B cell (primary cell): ENCODE data around the gene LEMD2. TPM values are rescaled to one million over a fixed set of nuclear protein-coding genes. Genes with fewer than 3 reads are reported as not detected.

Experiments used
- ATAC-seq: fragments of 200-7000 bp; cut with Tn5 transposase; one replicate; pipeline ENCODE4 v1.10.0; 2021; ENCODE audit warnings: low read depth, mild to moderate bottlenecking, moderate number of reproducible peaks, moderate library complexity
- CTCF ChIA-PET: fragments of 350-600 bp; sonication (Branson Sonifier 250); formaldehyde crosslinking; loops from one replicate; lab custom pipeline; 2021; ENCODE audit warnings: antibody characterized with exemption, inconsistent platforms; lab: Charles Lee
- POLR2A ChIA-PET: fragments of 350-600 bp; sonication (Branson Sonifier 250); formaldehyde crosslinking; loops from one replicate; lab custom pipeline; 2021; ENCODE audit warnings: antibody characterized with exemption; lab: Charles Lee
- DNase-seq: peaks from one replicate; pipeline ENCODE4 v3.0.0; 2013
- H2AFZ ChIP-seq: 2 replicates; pipeline ENCODE4 v1.6.1; 2012; ENCODE audit warnings: mild to moderate bottlenecking, low read depth, low read length; ENCODE audit not compliant: insufficient read depth, poor library complexity, severe bottlenecking
- H3K27ac ChIP-seq, 2 donors: 1 replicate in 1 of 2; 2 replicates in 1 of 2; pipeline ENCODE4 v1.5.1; 2012 to 2013; ENCODE audit warnings: low read length in 2 of 2, mild to moderate bottlenecking in 2 of 2, moderate library complexity in 1 of 2
- H3K27me3 ChIP-seq, 4 experiments: fragments of 200-600 bp in 1 of 4; sonication (generic) in 1 of 4; replicated peaks in 1 of 4; 1 replicate in 2 of 4; 2 replicates in 2 of 4; pipeline versions ENCODE4 v1.6.1 to v1.7.0; 2013 to 2016; ENCODE audit warnings: low read length in 3 of 4, mild to moderate bottlenecking in 2 of 4, mixed read lengths in 1 of 4, moderate library complexity in 1 of 4; ENCODE audit not compliant: insufficient read depth in 4 of 4, control insufficient read depth in 3 of 4; ENCODE audit errors: control extremely low read depth in 1 of 4
- H3K36me3 ChIP-seq, 2 experiments: replicated peaks in 1 of 2; 1 replicate in 1 of 2; 2 replicates in 1 of 2; pipeline versions ENCODE4 v1.6.1 to v1.7.1; 2013; ENCODE audit warnings: low read length in 1 of 2; ENCODE audit not compliant: insufficient read depth in 2 of 2, control insufficient read depth in 1 of 2; ENCODE audit errors: control extremely low read depth in 1 of 2, extremely low read depth in 1 of 2
- H3K4me1 ChIP-seq, 2 donors: fragments of 200-600 bp in 1 of 2; sonication (generic) in 1 of 2; 1 replicate in 1 of 2; 2 replicates in 1 of 2; pipeline versions ENCODE4 v1.5.1 to v1.6.1; 2013 to 2017; ENCODE audit warnings: low read length in 2 of 2; ENCODE audit not compliant: control insufficient read depth in 2 of 2, insufficient read depth in 2 of 2
- H3K4me2 ChIP-seq: replicated peaks from 2 replicates; pipeline ENCODE3; 2012; ENCODE audit warnings: mild to moderate bottlenecking, low read depth, low read length; ENCODE audit not compliant: poor library complexity, severe bottlenecking
- H3K4me3 ChIP-seq, 5 experiments: fragments of 200-600 bp in 1 of 5; sonication (generic) in 1 of 5; 1 replicate in 3 of 5; 2 replicates in 2 of 5; pipeline versions ENCODE4 v1.5.1 to v1.7.0; 2011 to 2016; ENCODE audit warnings: low read length in 4 of 5, mild to moderate bottlenecking in 4 of 5, low read depth in 2 of 5, control low read depth in 1 of 5, moderate library complexity in 1 of 5; ENCODE audit not compliant: insufficient read depth in 1 of 5; ENCODE audit errors: control extremely low read depth in 1 of 5, extremely low read depth in 1 of 5
- H3K79me2 ChIP-seq: fragments of 200-600 bp; sonication (generic); one replicate; pipeline ENCODE4 v1.6.0; 2016; ENCODE audit warnings: low read length; ENCODE audit not compliant: control insufficient read depth, insufficient read depth
- H3K9ac ChIP-seq: fragments of 200-600 bp; sonication (generic); 2 replicates; pipeline ENCODE4 v1.6.1; 2017; ENCODE audit warnings: mild to moderate bottlenecking, low read length, moderate library complexity
- H3K9me3 ChIP-seq, 3 donors: one replicate each; pipeline versions ENCODE4 v1.6.1 to v1.7.1; 2013; ENCODE audit warnings: low read length in 2 of 3; ENCODE audit not compliant: control insufficient read depth in 2 of 3, insufficient read depth in 1 of 3; ENCODE audit errors: control extremely low read depth in 1 of 3
- H4K20me1 ChIP-seq: 2 replicates; pipeline ENCODE4 v1.6.0; 2012; ENCODE audit warnings: mild to moderate bottlenecking, low read length; ENCODE audit not compliant: insufficient read depth, control insufficient read depth, poor library complexity, severe bottlenecking
- H3K27ac Mint-ChIP-seq: one replicate; pipeline ENCODE4 v1.8.0; 2021; ENCODE audit warnings: mixed read lengths
- H3K27me3 Mint-ChIP-seq: one replicate; pipeline ENCODE4 v1.8.0; 2021; ENCODE audit warnings: mixed read lengths
- H3K4me1 Mint-ChIP-seq: one replicate; pipeline ENCODE4 v1.8.0; 2021; ENCODE audit warnings: mixed read lengths
- H3K4me3 Mint-ChIP-seq: one replicate; pipeline ENCODE4 v1.8.0; 2021; ENCODE audit warnings: mixed read lengths
- H3K9me3 Mint-ChIP-seq: one replicate; pipeline ENCODE4 v1.8.0; 2022; ENCODE audit warnings: mixed read lengths; ENCODE audit not compliant: insufficient read depth
- EZH2 ChIP-seq: IDR thresholded peaks from 2 replicates; pipeline ENCODE4 v1.6.1; 2012; ENCODE audit warnings: borderline replicate concordance, low read depth, mild to moderate bottlenecking, moderate library complexity, low read length; ENCODE audit not compliant: insufficient read depth, poor library complexity, severe bottlenecking
- WGBS: methylation state at CpG from one replicate; pipeline ENCODE4 v1.1.5; 2013; ENCODE audit warnings: missing lambda C conversion rate; ENCODE audit not compliant: insufficient coverage; 5-methylcytosine and 5-hydroxymethylcytosine counted together
- intact Hi-C: fragments of 100-400 bp; cut with micrococcal nuclease; formaldehyde crosslinking; loops from one replicate; pipeline ENCODE4 v1.10.0; 2022
- polyA plus RNA-seq: library from polyadenylated mRNA; depleted of rRNA; stranded (reverse); fragments of >200 nt; gene quantifications from 2 replicates; pipeline ENCODE4 v1.2.3, GENCODE V29; 2012
- total RNA-seq, 2 donors: library from RNA; stranded (reverse); fragments of 120-200 nt in 1 of 2; gene quantifications; 1 replicate in 1 of 2; 2 replicates in 1 of 2; pipeline versions ENCODE4 v1.2.3 to v1.2.4, GENCODE V29; 2013 to 2022
- TF ChIP-seq, protein P1 (sequence below): fragments of 200-600 bp; IDR thresholded peaks from one replicate; pipeline ENCODE4 v1.8.0; 2022; ENCODE audit warnings: antibody characterized with exemption, mild to moderate bottlenecking

Gene LEMD2
- total and polyA plus RNA-seq, 2 donors (not counting 1 experiment from before 2014, with no cell fraction given), result 58.7 to 113 TPM

DNA sequence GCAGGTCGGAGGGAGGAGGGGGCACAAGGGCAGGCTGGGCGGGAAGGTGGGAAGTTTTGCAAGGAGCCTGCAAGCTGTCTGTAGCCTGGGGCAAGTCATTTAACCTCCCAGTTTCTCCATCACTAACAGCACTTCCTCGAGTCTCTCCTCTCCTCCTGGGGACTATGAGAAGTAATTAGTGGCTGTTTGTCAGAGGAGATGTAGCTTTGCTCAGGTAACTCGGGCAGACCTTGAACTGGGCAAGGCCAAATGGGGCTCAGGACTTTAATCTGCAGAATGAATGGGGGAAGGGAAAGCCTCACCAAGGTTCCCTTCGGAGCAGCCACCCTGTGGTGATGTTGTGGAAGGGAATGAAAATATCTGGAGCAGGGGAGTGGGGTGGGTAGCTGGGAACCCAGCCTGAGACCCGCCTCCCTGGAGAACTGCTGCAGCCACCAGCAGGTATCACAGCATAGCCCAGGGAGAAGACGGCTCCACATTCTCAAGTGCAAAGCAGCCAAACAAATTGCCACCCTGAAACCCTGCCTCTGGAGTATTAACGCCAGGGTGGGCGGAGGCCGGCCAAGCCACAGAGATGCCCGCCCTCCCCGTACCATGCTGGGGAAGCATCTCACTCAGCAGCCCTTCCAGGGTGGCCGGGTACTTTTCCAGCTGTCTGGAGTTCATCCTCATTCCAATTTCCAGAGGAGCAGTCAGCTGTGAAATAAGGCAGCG, 6.1 kb upstream of the LEMD2 start:
- H3K4me1 Mint-ChIP-seq, result peaks cover 2% of the 10 kb centered on the region
- ATAC-seq, result no peak
- H3K4me2 ChIP-seq, result no peak overlapping the region
- H3K36me3 ChIP-seq, result no peaks in the 10 kb centered on the region
- CTCF ChIA-PET, result no interaction called here
- no peaks in the 10 kb centered on the region for H3K9me3 Mint-ChIP-seq
- no peaks in the 10 kb centered on the region for H3K4me1 ChIP-seq
- no peaks in the 10 kb centered on the region for H4K20me1 ChIP-seq
- 75% methylated on average over 11 of the region's 14 CpGs for WGBS
- H3K27me3 Mint-ChIP-seq, result peaks cover 37% of the 10 kb centered on the region
- no peak overlapping the region for H3K27ac ChIP-seq
- no peak overlapping the region for H2AFZ ChIP-seq
- no peak overlapping the region for H3K4me3 Mint-ChIP-seq
- H3K27ac Mint-ChIP-seq, result no peak overlapping the region
- no peak overlapping the region for H3K9ac ChIP-seq
- no peaks in the 10 kb centered on the region for H3K79me2 ChIP-seq
- no peak overlapping the region for H3K4me3 ChIP-seq
- H3K9me3 ChIP-seq, result no peaks in the 10 kb centered on the region
- POLR2A ChIA-PET, result no interaction called here
- intact Hi-C loops, result no loop called here
- TF ChIP-seq EZH2, result no peak
- TF ChIP-seq, protein P1, sequence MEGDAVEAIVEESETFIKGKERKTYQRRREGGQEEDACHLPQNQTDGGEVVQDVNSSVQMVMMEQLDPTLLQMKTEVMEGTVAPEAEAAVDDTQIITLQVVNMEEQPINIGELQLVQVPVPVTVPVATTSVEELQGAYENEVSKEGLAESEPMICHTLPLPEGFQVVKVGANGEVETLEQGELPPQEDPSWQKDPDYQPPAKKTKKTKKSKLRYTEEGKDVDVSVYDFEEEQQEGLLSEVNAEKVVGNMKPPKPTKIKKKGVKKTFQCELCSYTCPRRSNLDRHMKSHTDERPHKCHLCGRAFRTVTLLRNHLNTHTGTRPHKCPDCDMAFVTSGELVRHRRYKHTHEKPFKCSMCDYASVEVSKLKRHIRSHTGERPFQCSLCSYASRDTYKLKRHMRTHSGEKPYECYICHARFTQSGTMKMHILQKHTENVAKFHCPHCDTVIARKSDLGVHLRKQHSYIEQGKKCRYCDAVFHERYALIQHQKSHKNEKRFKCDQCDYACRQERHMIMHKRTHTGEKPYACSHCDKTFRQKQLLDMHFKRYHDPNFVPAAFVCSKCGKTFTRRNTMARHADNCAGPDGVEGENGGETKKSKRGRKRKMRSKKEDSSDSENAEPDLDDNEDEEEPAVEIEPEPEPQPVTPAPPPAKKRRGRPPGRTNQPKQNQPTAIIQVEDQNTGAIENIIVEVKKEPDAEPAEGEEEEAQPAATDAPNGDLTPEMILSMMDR, result no peak
- DNase-seq, result no peak
- H3K27me3 ChIP-seq, result peaks cover 0 to 11% (median 3%) of the 10 kb centered on the region in 4 experiments

DNA sequence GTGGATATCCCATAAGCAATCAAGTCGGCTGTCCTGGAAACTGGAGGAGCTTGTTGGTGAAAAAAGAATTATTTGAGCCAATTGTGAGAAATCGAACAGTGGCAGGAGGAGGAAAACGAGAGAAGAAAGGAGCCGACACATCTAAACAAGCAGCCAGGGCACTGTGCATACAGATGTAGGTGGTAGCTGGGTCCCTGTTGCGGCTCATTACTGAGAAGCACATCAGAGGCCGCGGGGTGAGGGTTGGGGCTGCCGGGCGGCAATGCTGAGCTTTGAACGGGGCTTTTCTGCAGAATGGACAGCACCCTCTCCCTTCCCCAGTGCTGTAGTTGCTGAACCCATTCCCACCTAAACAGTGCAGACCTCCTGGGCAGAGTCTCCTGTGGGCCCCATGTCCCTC, 4.1 kb upstream of the LEMD2 start:
- H3K9me3 Mint-ChIP-seq, result no peaks in the 10 kb centered on the region
- H3K4me3 Mint-ChIP-seq, result no peak overlapping the region
- H3K27me3 Mint-ChIP-seq, result peaks cover 25% of the 10 kb centered on the region
- H3K27ac ChIP-seq, result no peak overlapping the region
- no peak overlapping the region for H3K27ac Mint-ChIP-seq
- 86% methylated on average over 8 of the region's 10 CpGs for WGBS
- H3K4me2 ChIP-seq, result no peak overlapping the region
- peaks cover 9% of the 10 kb centered on the region for H3K4me1 Mint-ChIP-seq
- TF ChIP-seq, protein P1, result no peak
- TF ChIP-seq EZH2, result no peak
- ATAC-seq, result no peak
- ChIA-PET CTCF (no interaction called here), POLR2A (no interaction called here)
- no peaks in the 10 kb centered on the region for H3K36me3 ChIP-seq
- peaks cover 4 to 7% of the 10 kb centered on the region in 2 donors for H3K4me1 ChIP-seq
- H3K9me3 ChIP-seq, result no peaks in the 10 kb centered on the region
- no peak overlapping the region for H3K9ac ChIP-seq
- intact Hi-C loops, result no loop called here
- H2AFZ ChIP-seq, result no peak overlapping the region
- H3K79me2 ChIP-seq, result peaks cover 3% of the 10 kb centered on the region
- H3K4me3 ChIP-seq, result no peak overlapping the region
- no peak for DNase-seq
- no peaks in the 10 kb centered on the region for H4K20me1 ChIP-seq
- H3K27me3 ChIP-seq, result peaks cover 0 to 11% (median 0%) of the 10 kb centered on the region in 4 experiments
